HG03108 (cell line): ENCODE data around the gene AMFR.
"Not testable (repeated sequence)": the region's sequence is repeated elsewhere in the genome, so short reads cannot be mapped to it uniquely, and the experiment has no call there.

ENCODE experiments used
- ATAC-seq: cut with Tn5 transposase; IDR thresholded peaks from one replicate; pipeline ENCODE4 v1.9.1; 2021; ENCODE audit warnings: moderate library complexity; ENCODE audit not compliant: unreplicated experiment

Gene AMFR

DNA sequence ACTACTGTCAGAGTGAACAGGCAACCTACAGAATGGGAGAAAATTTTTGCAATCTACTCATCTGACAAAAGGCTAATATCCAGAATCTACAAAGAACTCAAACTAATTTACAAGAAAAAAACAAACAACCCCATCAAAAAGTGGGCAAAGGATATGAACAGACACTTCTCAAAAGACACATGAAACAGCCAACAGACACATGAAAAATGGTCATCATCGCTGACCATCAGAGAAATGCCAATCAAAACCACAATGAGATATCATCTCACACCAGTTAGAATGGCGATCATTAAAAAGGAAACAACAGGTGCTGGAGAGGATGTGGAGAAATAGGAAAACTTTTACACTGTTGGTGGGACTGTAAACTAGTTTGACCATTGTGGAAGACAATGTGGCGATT is 28.6 kb downstream of the AMFR start:
- ATAC-seq, result not testable (repeated sequence)

- ATAC-seq, result no peak
Observed at GRCh38 chr16:56389554-56389953, 35.8 kb downstream of the AMFR start.

- ATAC-seq, result no peak
Observed at GRCh38 chr16:56388209-56388608, 37.1 kb downstream of the AMFR start.

- no peak for ATAC-seq
Observed at GRCh38 chr16:56387396-56387795, 37.9 kb downstream of the AMFR start.

- no peak for ATAC-seq
Observed at GRCh38 chr16:56384074-56384721, 41.1 kb downstream of the AMFR start.

GRCh38 chr16:56382901-56383355 is 42.4 kb downstream of the AMFR start:
- no peak for ATAC-seq

- no peak for ATAC-seq
Observed at GRCh38 chr16:56382459-56382858, 42.9 kb downstream of the AMFR start.

GRCh38 chr16:56380778-56381485 is 44.4 kb downstream of the AMFR start:
- not testable (repeated sequence) for ATAC-seq

GRCh38 chr16:56379044-56379443 is 46.3 kb downstream of the AMFR start:
- ATAC-seq, result not testable (repeated sequence)

DNA sequence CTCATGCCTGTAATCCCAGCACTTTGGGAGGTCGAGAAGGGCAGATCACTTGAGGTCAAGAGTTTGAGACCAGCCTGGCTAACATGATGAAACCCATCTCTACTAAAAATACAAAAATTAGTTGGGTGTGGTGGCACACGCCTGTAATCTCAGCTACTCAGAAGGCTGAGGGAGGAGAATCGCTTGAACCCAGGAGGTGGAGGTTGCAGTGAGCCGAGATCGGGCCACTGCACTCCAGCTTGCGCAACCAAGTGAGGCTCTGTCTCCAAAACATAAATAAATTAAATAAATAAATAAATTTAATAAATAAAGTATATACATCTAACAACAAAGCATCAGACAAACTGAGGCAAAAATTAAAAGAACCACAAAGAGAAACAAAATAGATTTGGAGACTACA is 49.6 kb downstream of the AMFR start:
- not testable (repeated sequence) for ATAC-seq

GRCh38 chr16:56373003-56373402 is 52.3 kb downstream of the AMFR start:
- no peak for ATAC-seq

- no peak for ATAC-seq
Observed at GRCh38 chr16:56372013-56372634, 53.2 kb downstream of the AMFR start.

GRCh38 chr16:56371660-56371937 is 53.7 kb downstream of the AMFR start:
- ATAC-seq, result no peak

DNA sequence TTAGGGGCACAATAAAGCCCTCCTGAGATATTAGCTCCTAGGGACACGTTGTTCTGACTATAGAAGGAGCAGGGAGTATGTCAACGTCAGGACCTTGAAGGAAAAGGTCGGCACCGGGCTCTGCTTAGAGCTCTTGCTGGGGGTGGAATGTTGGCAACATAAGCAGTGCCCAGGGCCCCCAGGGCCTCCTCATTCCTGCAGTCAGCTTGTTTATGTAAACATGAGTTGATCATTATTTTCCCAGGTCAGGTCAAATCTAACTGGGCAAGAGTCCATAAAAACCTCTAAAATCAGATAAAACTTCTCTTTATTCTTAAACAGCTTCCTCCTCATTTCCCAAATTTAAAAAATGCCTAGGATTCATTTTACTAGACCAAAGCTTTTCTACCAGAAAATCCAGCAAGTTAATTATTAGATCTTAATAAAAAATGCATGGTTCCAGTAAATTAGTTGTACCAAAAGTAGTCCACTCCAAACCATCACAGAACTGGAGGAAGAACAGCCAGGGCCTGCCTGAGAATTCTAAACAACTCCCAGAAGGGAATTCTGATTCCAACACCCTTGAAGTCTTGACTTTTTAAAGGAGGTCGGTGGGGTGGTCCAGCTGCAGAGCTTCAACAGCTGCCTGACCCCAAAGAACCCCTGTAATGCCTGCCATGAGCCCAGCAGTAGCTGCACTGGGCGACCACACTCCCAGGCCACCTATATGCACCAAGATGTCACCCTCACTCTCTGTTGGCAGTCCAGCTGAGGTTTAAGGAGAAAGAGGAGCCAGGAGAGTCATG is 54.3 kb downstream of the AMFR start:
- no peak for ATAC-seq

- ATAC-seq, result no peak
Observed at GRCh38 chr16:56370185-56370874, 55.0 kb downstream of the AMFR start.

- no peak for ATAC-seq
Observed at GRCh38 chr16:56369202-56369601, 56.1 kb downstream of the AMFR start.

DNA sequence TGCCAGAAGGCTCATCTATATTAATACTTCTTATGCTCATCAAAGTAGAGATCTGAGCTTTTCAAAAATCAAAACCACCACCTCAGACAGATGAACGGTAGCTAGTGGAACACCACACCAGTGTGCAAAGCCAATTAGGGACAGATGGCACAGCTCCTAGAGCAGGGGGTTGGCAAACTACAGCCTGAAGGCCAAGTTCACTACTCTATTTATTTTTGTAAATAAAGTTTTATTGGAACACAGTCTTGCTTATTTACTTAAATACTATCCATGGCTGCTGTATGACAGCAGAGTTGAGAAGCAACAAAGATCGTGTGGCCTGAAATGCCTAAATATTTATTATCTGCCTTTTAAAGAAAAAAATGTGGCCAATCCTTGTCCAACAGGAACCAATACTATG is 56.8 kb downstream of the AMFR start:
- no peak for ATAC-seq

- no peak for ATAC-seq
Observed at GRCh38 chr16:56367764-56368163, 57.6 kb downstream of the AMFR start.

DNA sequence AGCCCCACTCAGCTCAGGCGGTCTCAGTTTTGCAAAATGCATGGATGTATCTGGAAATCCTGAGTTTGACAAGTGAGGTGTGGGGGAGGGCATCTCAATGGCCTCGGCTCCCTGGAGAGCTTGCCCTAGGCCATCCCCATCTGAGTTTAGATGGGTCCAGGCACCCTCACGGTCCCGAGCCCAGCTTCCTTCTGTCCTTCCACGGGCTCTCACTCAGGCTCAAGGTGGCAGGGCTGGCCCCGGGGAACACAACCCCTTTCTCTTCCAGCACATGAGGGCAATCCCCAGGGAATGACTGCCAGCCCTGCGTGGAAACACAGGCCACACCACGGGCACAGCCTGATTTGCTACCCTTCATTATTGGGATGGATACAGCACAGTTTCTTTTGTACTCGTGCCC is 58.4 kb downstream of the AMFR start:
- ATAC-seq, result no peak

GRCh38 chr16:56365552-56365951 is 59.8 kb downstream of the AMFR start:
- no peak for ATAC-seq

- ATAC-seq, result no peak
Observed at GRCh38 chr16:56364865-56365264, 60.5 kb downstream of the AMFR start.
